ENCODE results near the gene HS3ST6. TPM values are rescaled to one million over a fixed set of nuclear protein-coding genes. Genes with fewer than 3 reads are reported as not detected.

HS3ST6 gene
- total RNA-seq, 4 donors from 2014 or later = 0.54 TPM; not detected in 3

GRCh38 chr16:1936945-1937479, 18.8 kb upstream of the HS3ST6 start:
- no peak for DNase-seq
- Histone ChIP-seq H3K27me3 (no peaks in the 10 kb centered on the region), H3K36me3 (peaks cover 0 to 7% of the 10 kb centered on the region in 2 donors), H3K4me1 (peaks cover 0 to 7% of the 10 kb centered on the region in 2 donors), H3K4me3 (replicated peaks in 1 of 3) (no peak overlapping the region), H3K9me3 (no peaks in the 10 kb centered on the region), H3K27ac (no peak overlapping the region)
- 91 to 94% methylated on average over 11 of the region's 11 CpGs for WGBS, 2 donors
- no peak for TF ChIP-seq POLR2A (IDR thresholded peaks at IDR 0.05)
- TF ChIP-seq CTCF (IDR thresholded peaks at IDR 0.05) = no peak
- intact Hi-C loops (cut with DNase I) = no loop called here

GRCh38 chr16:1933097-1933661, 15.0 kb upstream of the HS3ST6 start:
- intact Hi-C loops (cut with DNase I) = no loop called here
- no peak for DNase-seq
- no peak overlapping the region for H3K27ac ChIP-seq
- TF ChIP-seq POLR2A (IDR thresholded peaks at IDR 0.05) (no peak), CTCF (IDR thresholded peaks at IDR 0.05) (no peak)
- H3K4me3 ChIP-seq (replicated peaks in 1 of 3) = no peak overlapping the region
- no peaks in the 10 kb centered on the region for H3K27me3 ChIP-seq
- H3K36me3 ChIP-seq = no peaks in the 10 kb centered on the region
- WGBS, 2 donors = 65 to 66% methylated on average over 15 to 18 of the region's 23 CpGs
- H3K4me1 ChIP-seq = peaks cover 0 to 9% of the 10 kb centered on the region in 2 donors
- H3K9me3 ChIP-seq = no peaks in the 10 kb centered on the region

- intact Hi-C loops (cut with DNase I) = no loop called here
- Histone ChIP-seq H3K27me3 (no peaks in the 10 kb centered on the region), H3K4me1 (peaks cover 0 to 9% of the 10 kb centered on the region in 2 donors), H3K9me3 (no peaks in the 10 kb centered on the region), H3K4me3 (replicated peaks in 1 of 3) (no peak overlapping the region), H3K36me3 (no peaks in the 10 kb centered on the region), H3K27ac (no peak overlapping the region)
- WGBS, 2 donors = 70 to 72% methylated on average over 8 to 11 of the region's 19 CpGs
- TF ChIP-seq CTCF (IDR thresholded peaks at IDR 0.05) = peak in 2 of 6 experiments; percentile 21 to 28
- TF ChIP-seq POLR2A (IDR thresholded peaks at IDR 0.05) = no peak
- DNase-seq = peak; percentile 37 to 42
Measured at GRCh38 chr16:1932050-1933028, 14.1 kb upstream of the HS3ST6 start.

GRCh38 chr16:1930338-1930720, 12.1 kb upstream of the HS3ST6 start:
- intact Hi-C loops (cut with DNase I) = no loop called here
- WGBS, 2 donors = 81 to 88% methylated on average over 9 to 10 of the region's 10 CpGs
- Histone ChIP-seq H3K4me1 (peaks cover 0 to 16% of the 10 kb centered on the region in 2 donors), H3K27ac (no peak overlapping the region), H3K27me3 (no peaks in the 10 kb centered on the region), H3K4me3 (replicated peaks in 1 of 3) (no peak overlapping the region), H3K9me3 (no peaks in the 10 kb centered on the region), H3K36me3 (no peaks in the 10 kb centered on the region)
- TF ChIP-seq POLR2A (IDR thresholded peaks at IDR 0.05) = no peak
- no peak for TF ChIP-seq CTCF (IDR thresholded peaks at IDR 0.05)
- DNase-seq = no peak

Measured in thyroid gland (tissue), 4 donors.